Kidney epithelial cell (primary cell): ENCODE data around the gene CNDP2. TPM values are rescaled to one million over a fixed set of nuclear protein-coding genes. Genes with fewer than 3 reads are reported as not detected.

Experiments used
- DNase-seq: peaks from one replicate; pipeline ENCODE4 v3.0.0-alpha.2; 2010; ENCODE audit warnings: low read depth
- H3K27me3 ChIP-seq: 2 replicates; pipeline ENCODE4 v1.6.0; 2011; ENCODE audit warnings: low read length; ENCODE audit not compliant: control insufficient read depth, insufficient read depth
- H3K36me3 ChIP-seq: 2 replicates; pipeline ENCODE4 v1.5.1; 2011; ENCODE audit warnings: low read length; ENCODE audit not compliant: control insufficient read depth, insufficient read depth
- H3K4me3 ChIP-seq: 2 replicates; pipeline ENCODE4 v1.5.1; 2011; ENCODE audit warnings: low read depth, mild to moderate bottlenecking, control low read depth, low read length
- total RNA-seq: library from RNA; depleted of rRNA; stranded (reverse); fragments of >200 nt; gene quantifications from 2 replicates; pipeline ENCODE4 v1.2.3, GENCODE V29; 2015
- TF ChIP-seq, protein P1 (sequence below): IDR thresholded peaks from 2 replicates; pipeline ENCODE4 v1.5.1; 2011; ENCODE audit warnings: mild to moderate bottlenecking, moderate library complexity, low read length, control low read depth, inconsistent platforms; ENCODE audit not compliant: insufficient read depth, poor library complexity, severe bottlenecking

CNDP2 gene
- total RNA-seq, 1 donor from 2014 or later: 225 TPM

DNA sequence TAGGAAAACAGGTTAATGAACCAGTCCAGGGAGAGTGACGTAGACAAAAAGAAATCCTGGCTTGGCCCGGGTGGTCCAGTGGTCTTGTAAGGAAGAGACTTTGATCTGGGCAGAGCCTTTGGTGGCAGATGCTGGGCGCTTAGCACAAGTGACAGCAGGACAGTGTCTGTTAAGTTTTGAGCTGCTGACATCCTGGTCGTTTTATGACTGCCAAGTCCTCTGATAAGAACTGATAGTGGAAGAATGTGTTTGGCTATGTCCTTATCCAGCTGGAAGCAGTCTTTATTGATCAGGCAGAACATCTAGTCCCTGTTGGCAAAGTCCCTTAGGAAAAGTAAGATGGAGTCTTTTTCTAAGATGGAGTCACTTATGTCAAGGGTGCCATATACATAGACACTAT lies 74.1 kb downstream of the CNDP2 start:
- H3K27me3 ChIP-seq: no peaks in the 10 kb centered on the region

DNA sequence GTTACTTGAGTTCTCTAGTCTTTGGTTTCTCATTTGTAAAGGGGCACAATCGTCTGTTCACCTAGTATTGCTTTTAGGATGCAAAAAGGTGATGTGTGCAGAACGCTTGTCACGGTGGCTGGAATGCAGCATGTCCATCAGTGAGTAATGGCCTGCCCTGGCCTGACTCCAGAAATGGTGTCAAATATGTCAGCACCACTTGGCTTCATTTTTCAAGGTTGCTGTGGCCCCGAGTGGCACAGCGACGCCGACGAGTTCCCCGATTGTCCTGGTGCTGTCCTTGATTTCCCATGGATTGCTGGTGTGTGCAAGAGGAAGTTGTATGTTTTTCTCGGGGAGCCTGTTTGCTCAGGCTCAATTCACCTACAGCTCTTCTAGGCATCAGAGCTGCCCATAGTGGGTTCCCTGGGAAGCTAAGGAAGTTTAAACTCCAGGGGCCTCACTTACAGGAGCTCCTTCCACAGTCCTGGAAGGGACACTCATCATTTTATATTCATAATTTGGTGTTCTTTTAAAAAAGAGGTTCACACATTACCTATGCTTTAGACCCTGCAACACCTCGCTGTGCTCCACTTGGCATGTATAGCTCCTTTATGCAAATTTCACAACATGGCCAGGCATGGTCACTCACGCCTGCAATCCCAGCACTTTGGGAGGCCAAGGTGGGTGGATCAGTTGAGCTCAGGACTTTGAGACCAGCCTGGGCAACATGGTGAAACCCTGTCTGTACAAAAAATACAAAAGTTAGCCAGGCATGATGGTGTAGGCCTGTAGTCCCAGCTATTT lies 75.9 kb downstream of the CNDP2 start:
- H3K4me3 ChIP-seq: no peak overlapping the region
- no peak for DNase-seq
- H3K27me3 ChIP-seq: no peaks in the 10 kb centered on the region
- no peaks in the 10 kb centered on the region for H3K36me3 ChIP-seq
- TF ChIP-seq, protein P1, sequence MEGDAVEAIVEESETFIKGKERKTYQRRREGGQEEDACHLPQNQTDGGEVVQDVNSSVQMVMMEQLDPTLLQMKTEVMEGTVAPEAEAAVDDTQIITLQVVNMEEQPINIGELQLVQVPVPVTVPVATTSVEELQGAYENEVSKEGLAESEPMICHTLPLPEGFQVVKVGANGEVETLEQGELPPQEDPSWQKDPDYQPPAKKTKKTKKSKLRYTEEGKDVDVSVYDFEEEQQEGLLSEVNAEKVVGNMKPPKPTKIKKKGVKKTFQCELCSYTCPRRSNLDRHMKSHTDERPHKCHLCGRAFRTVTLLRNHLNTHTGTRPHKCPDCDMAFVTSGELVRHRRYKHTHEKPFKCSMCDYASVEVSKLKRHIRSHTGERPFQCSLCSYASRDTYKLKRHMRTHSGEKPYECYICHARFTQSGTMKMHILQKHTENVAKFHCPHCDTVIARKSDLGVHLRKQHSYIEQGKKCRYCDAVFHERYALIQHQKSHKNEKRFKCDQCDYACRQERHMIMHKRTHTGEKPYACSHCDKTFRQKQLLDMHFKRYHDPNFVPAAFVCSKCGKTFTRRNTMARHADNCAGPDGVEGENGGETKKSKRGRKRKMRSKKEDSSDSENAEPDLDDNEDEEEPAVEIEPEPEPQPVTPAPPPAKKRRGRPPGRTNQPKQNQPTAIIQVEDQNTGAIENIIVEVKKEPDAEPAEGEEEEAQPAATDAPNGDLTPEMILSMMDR: no peak

More for the DNA sequence above, 74.1 kb downstream of the CNDP2 start:
- DNase-seq: no peak
- TF ChIP-seq, protein P1: no peak
- no peaks in the 10 kb centered on the region for H3K36me3 ChIP-seq
- no peak overlapping the region for H3K4me3 ChIP-seq

DNA sequence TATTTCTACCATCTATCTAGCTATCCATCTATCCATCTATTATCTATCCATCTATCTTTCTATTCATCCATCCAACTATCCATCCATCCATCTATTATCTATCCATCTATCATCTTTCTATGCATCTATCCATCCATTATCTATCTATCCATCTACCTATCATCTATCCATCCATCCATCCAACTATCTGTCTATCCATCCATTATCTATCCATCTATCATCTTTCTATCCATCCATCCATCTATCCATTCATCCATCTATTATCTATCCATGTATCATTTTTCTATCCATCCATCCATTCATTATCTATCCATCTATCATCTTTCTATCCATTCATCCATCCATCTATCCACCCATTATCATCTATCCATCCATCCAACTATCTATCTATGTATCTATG lies 76.9 kb downstream of the CNDP2 start:
- DNase-seq: no peak
- H3K27me3 ChIP-seq: no peaks in the 10 kb centered on the region
- H3K4me3 ChIP-seq: no peak overlapping the region
- TF ChIP-seq, protein P1: no peak
- H3K36me3 ChIP-seq: no peaks in the 10 kb centered on the region

Other genes with a start within 250 kb of the CNDP2 start
- 49.8 and 84.1 TPM in 2 replicates for gene CYB5A, start 204.4 kb upstream of the CNDP2 start, total RNA-seq
- gene C18orf63, start 180.5 kb upstream of the CNDP2 start, total RNA-seq: under 0.01 TPM in 1 of 2 replicates, not detected in the other
- gene DIPK1C, start 39.1 kb upstream of the CNDP2 start, total RNA-seq: not detected in 2 replicates
- gene CNDP1, start 38.1 kb downstream of the CNDP2 start, total RNA-seq: not detected in 2 replicates
- 8.2 and 9.2 TPM in 2 replicates for gene ZNF407, start 101.5 kb downstream of the CNDP2 start, total RNA-seq